HG02798 (cell line): ENCODE results near the gene ZNF460.

Source experiments
- ATAC-seq: cut with Tn5 transposase; IDR thresholded peaks from one replicate; pipeline ENCODE4 v1.9.1; 2021; ENCODE audit warnings: mild to moderate bottlenecking; ENCODE audit not compliant: unreplicated experiment, poor library complexity

Gene ZNF460

GRCh38 chr19:57279418-57280164, 694 bp upstream of the ZNF460 start:
- peak; percentile 77 for ATAC-seq

GRCh38 chr19:57280962-57281400, 696 bp downstream of the ZNF460 start:
- ATAC-seq, result no peak

DNA sequence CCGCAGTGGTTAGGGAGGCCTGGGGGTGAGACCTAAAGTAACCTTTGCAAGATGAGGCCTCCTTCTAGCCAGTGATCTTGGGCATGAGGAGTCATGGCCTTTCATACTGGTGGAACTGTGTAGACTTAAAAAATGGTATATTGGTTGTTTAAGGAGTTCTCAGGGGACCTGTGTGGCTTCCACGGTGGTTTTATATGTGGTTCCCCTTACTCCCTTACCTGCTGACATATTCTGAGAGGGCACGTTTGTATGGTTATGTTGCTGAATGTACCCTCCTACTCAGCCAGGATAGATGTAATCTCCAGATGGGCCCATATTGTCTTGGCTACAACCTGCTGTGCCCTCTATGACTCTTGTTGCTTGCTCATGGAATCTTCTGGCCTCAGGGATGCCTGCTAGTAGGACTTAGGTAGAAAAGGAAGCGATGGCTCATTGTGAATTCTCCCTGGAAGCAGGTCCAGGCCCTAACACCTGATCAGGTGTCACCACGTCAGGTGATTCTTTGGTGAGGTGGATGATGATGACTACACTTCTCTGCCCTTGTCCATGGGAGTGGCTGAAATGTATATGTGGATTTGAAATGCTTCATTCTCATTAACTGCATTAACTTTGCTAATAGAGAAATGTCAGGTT, 1.8 kb downstream of the ZNF460 start:
- ATAC-seq, result no peak

GRCh38 chr19:57288373-57288772, 8.1 kb downstream of the ZNF460 start:
- no peak for ATAC-seq

GRCh38 chr19:57290970-57291369, 10.7 kb downstream of the ZNF460 start:
- no peak for ATAC-seq

GRCh38 chr19:57292547-57292946, 12.3 kb downstream of the ZNF460 start:
- ATAC-seq, result no peak

GRCh38 chr19:57293719-57294118, 13.4 kb downstream of the ZNF460 start:
- ATAC-seq, result no peak

GRCh38 chr19:57302020-57302465, 21.8 kb downstream of the ZNF460 start:
- ATAC-seq, result no peak

GRCh38 chr19:57302727-57303401, 22.6 kb downstream of the ZNF460 start:
- no peak for ATAC-seq

DNA sequence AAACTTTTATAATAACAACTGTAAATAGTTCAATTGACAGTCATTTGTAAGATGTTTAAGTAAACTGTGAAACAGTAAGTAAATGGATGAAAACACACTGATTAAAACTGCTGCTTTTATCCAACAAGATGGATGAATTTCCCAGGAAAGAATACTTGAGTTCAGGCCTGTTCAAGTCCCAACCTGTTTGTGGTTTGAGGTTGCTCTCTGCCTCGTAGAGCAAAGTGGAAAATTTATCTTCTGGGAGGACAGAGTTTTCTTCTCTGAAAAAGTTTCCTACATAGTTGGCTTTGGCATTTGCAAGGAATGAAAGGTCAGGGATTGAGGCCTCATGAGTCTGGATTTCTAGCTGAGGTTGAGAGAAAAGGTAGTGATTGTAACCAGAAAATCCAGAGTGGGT, 24.8 kb downstream of the ZNF460 start:
- ATAC-seq, result no peak

DNA sequence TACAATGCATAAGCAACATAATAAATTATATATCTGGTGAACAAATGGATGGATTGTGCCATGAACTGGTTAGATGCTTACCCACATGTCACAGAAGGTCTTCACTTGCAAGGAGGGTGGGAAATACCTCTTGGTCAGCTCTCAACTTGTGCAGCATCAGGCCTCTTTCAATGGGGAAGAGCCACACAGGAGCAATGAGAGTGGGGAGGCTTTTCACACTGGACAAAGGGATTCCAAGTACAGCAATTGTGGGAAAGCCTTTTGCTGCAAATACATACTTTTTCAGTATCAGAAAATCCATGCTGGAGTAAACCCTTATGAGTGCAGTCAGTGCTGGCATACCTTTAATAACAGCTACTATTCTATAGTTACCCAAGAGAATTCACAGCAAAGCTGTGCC, 28.2 kb downstream of the ZNF460 start:
- no peak for ATAC-seq

- ATAC-seq, result no peak
Observed at GRCh38 chr19:57310792-57311191, 30.5 kb downstream of the ZNF460 start.

DNA sequence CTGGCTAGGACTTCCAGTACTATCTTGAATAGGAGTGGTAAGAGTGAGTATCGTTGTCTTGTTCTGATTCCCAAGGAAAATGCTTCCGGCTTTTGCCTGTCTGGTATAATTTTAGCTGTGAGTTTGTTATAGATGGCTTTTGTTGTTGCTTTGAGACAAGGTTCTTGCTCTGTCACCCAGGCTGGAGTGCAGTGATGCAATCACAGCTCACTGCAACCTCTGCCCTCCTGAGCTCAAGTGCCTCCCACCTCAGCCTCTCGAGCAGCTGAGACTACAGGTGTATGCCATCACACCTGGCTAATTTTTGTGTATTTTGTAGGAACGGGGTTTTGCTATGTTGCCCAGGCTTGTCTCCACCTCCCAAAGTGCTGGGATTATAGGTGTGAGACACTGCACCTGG, 33.9 kb downstream of the ZNF460 start:
- ATAC-seq, result no peak

DNA sequence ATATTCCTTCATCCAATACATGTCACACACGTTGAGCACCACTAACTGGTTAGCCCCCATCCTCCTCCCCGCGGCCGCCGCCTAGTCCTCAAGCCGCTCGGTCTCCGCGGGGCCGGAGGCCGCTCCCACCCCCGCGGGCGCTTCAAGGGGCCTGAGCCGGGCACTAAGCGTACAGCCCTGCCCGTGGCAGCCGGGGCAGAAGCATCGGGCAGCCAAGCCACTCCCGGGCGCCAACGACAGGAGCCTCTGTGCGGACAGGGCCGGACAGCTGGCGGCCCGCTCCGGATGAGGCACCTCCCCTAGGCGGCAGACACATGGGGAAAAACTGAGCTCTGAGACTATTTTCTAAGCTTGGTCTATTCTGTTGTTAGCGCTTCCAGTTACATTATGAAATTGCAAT, 37.2 kb downstream of the ZNF460 start:
- no peak for ATAC-seq

DNA sequence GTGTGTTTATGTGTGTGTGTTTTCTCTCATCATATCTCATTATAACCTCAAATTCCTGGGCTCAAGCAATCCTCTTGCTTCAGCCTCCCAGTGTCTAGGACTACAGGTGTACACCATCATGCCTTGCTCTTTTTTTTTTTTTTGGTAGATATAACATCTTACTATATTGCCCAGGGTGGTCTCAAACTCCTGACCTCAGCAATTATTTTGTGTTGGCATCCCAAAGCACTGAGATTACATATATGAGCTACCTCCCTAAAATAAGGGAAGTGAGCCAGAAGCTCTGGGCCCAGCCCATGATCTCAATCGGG, 39.5 kb downstream of the ZNF460 start:
- ATAC-seq, result no peak

GRCh38 chr19:57320180-57321084, 40.1 kb downstream of the ZNF460 start, which contains the start of gene ZNF543:
Gene ZNF543 (plus strand): TSS chr19:57320472. CDS start chr19:57320854, 382 bp downstream.
- ATAC-seq, result peak; percentile 99

DNA sequence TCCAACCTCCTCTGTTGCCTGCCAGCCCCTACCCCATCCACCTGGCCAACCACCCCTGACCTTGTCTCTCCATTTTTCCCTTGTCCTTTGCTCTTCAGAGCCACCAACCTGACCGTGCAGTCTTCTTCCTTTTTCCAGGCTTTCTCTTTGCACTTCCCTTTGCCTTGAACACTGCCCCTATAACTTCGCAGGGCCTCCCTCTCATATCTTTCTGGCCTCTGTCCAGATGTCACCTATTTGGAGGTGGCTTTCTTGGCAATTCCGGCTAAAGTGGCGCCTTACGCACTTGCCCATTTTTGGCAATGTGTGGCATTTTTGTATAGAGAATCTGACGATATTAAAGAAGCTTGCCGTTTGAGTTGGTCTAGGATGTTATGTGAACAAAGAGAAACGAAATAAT, 40.8 kb downstream of the ZNF460 start:
- ATAC-seq, result no peak

GRCh38 chr19:57321751-57322150, 41.5 kb downstream of the ZNF460 start:
- no peak for ATAC-seq

- no peak for ATAC-seq
Observed at GRCh38 chr19:57324992-57325391, 44.7 kb downstream of the ZNF460 start.

GRCh38 chr19:57327993-57328392, 47.7 kb downstream of the ZNF460 start:
- ATAC-seq, result no peak
